Measurements from ENCODE around the gene RPL39. TPM values are rescaled to one million over a fixed set of nuclear protein-coding genes. Genes with fewer than 3 reads are reported as not detected.

Gene RPL39
- total and polyA plus RNA-seq, 2 of the 8 experiments (the other 6 are each of a cell fraction or from before 2014, with no cell fraction given) = 1,942 to 2,394 TPM

DNA sequence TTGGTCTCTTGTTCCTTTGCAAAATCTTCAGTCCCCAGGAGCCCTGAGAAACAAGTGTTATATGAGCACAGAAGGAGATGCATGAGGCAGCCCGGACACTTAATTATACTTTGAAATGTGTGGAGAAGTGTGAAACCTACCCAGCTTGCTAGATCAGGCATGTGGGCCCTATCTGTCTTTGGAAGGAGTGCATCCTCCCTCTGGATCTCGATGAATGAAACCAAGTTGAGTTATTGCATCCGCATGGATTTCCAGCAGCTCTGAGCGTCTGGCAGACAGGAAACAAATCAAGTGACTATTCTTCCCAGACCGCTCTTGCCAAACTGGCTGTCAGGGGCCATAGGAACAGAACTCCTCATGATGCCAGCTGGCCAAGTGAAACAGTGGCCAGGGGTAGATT is 52.7 kb downstream of the RPL39 start:
- CTCF ChIA-PET (ENCODE audit: partially characterized antibody) = interaction anchor here (0.7 to 1.1 kb wide), 4 partner anchors 9 to 46 kb away, joined by 3 to 9 read pairs (median 4); no protein-coding TSS in a partner anchor
- Histone ChIP-seq H2AFZ (ENCODE audit: low read length) (no peak overlapping the region), H3K36me3 (ENCODE audit: control insufficient read depth in 2 of 4, insufficient read depth in 4 of 4, low read length in 3 of 4) (no peaks in the 10 kb centered on the region), H3K9me3 (ENCODE audit: insufficient read depth in 2 of 2, low read depth in 1 of 2, low read length in 1 of 2) (no peaks in the 10 kb centered on the region), H3K18ac (ENCODE audit: extremely low read depth, low read length) (no peak overlapping the region), H2BK20ac (ENCODE audit: low read length) (no peak overlapping the region), H2BK5ac (ENCODE audit: low read depth, low read length) (no peak overlapping the region), H3K79me2 (ENCODE audit: control insufficient read depth in 1 of 2, insufficient read depth in 2 of 2, low read length in 2 of 2) (no peaks in the 10 kb centered on the region), H3K4me1 (replicated peaks in 1 of 4; ENCODE audit: control insufficient read depth in 3 of 4, insufficient read depth in 4 of 4, low read length in 3 of 4) (no peaks in the 10 kb centered on the region), H3K23me2 (ENCODE audit: low read depth, low read length) (no peaks in the 10 kb centered on the region), H3K23ac (ENCODE audit: insufficient read length) (no peak overlapping the region), H2BK120ac (replicated peaks; ENCODE audit: low read depth, low read length) (no peak overlapping the region), H2BK12ac (ENCODE audit: low read depth, low read length) (no peak overlapping the region), H3K27ac (ENCODE audit: low read depth, low read length) (no peak overlapping the region), H2BK15ac (ENCODE audit: low read length) (no peak overlapping the region), H3K27me3 (replicated peaks in 1 of 4; ENCODE audit: control insufficient read depth in 3 of 4, extremely low read depth in 1 of 4, insufficient read depth in 3 of 4, low read length in 3 of 4) (no peaks in the 10 kb centered on the region), H3K4me2 (ENCODE audit: insufficient read depth in 1 of 2, low read depth in 2 of 2, low read length in 2 of 2) (no peak overlapping the region), H2AK5ac (ENCODE audit: low read depth, low read length) (no peak overlapping the region), H4K20me1 (replicated peaks in 1 of 2; ENCODE audit: control insufficient read depth in 1 of 2, insufficient read depth in 2 of 2, low read length in 2 of 2) (no peaks in the 10 kb centered on the region), H3K79me1 (ENCODE audit: low read depth, low read length) (no peaks in the 10 kb centered on the region), H3K14ac (ENCODE audit: insufficient read length) (no peak overlapping the region), H3K4ac (replicated peaks; ENCODE audit: insufficient read length, low read depth, low read length) (no peak overlapping the region), H4K5ac (ENCODE audit: insufficient read length, low read depth, low read length) (no peak overlapping the region), H3K56ac (replicated peaks; ENCODE audit: insufficient read length, low read depth, low read length) (no peak overlapping the region), H3K4me3 (ENCODE audit: extremely low read depth in 1 of 4, insufficient read depth in 2 of 4, low read depth in 3 of 4, low read length in 4 of 4) (no peak overlapping the region), H4K91ac (replicated peaks; ENCODE audit: insufficient read length, low read length) (no peak overlapping the region), H3K9ac (replicated peaks in 1 of 4; ENCODE audit: extremely low read depth in 1 of 4, low read depth in 3 of 4, low read length in 3 of 4) (no peak overlapping the region), H4K8ac (ENCODE audit: extremely low read depth, insufficient read depth, low read length) (no peak overlapping the region)
- POLR2A ChIA-PET (ENCODE audit: partially characterized antibody) = interaction anchor here (0.6 kb wide), 1 partner anchor 250 kb away, joined by 3 read pairs; no protein-coding TSS in a partner anchor
- FAIRE-seq = no peak
- no peak for DNase-seq (ENCODE audit: low read depth in 1 of 2, low spot score in 2 of 2)
- WGBS, 2 experiments (ENCODE audit: extremely low coverage in 1 of 2, insufficient coverage in 1 of 2, insufficient read length in 1 of 2, insufficient replicate concordance in 2 of 2, low coverage in 1 of 2, low lambda C conversion rate in 2 of 2, missing lambda C conversion rate in 1 of 2) = 94% methylated on average over 5 of the region's 5 CpGs; no CpG with 5 or more reads in 1 of the 2 experiments
- TF ChIP-seq, protein P1, sequence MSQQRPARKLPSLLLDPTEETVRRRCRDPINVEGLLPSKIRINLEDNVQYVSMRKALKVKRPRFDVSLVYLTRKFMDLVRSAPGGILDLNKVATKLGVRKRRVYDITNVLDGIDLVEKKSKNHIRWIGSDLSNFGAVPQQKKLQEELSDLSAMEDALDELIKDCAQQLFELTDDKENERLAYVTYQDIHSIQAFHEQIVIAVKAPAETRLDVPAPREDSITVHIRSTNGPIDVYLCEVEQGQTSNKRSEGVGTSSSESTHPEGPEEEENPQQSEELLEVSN (IDR thresholded peaks at IDR 0.05) = no peak
- TF ChIP-seq NRF1 (IDR thresholded peaks at IDR 0.05; ENCODE audit: low read depth, low read length) (no peak), SP4 (IDR thresholded peaks at IDR 0.05; ENCODE audit: low read length) (no peak), RXRA (IDR thresholded peaks at IDR 0.05; ENCODE audit: insufficient read depth, low read depth, low read length) (no peak), JUND (IDR thresholded peaks at IDR 0.05; ENCODE audit: low read length) (no peak), SRF (IDR thresholded peaks at IDR 0.05; ENCODE audit: low read depth, low read length) (no peak), EP300 (IDR thresholded peaks at IDR 0.05; ENCODE audit: borderline replicate concordance in 1 of 2, low read depth in 2 of 2, low read length in 2 of 2) (no peak), KDM5A (IDR thresholded peaks at IDR 0.05; ENCODE audit: low read length) (no peak), SP2 (IDR thresholded peaks at IDR 0.05; ENCODE audit: low read length) (no peak), KDM4A (IDR thresholded peaks at IDR 0.05; ENCODE audit: low read depth, low read length, severe bottlenecking) (no peak), RNF2 (IDR thresholded peaks at IDR 0.05; ENCODE audit: borderline replicate concordance, low read depth, low read length, missing control alignments, poor library complexity, severe bottlenecking) (no peak), CEBPB (IDR thresholded peaks at IDR 0.05; ENCODE audit: low read depth, low read length) (no peak), TBP (IDR thresholded peaks at IDR 0.05; ENCODE audit: low read depth, low read length) (no peak), CREB1 (IDR thresholded peaks at IDR 0.05) (no peak), SP1 (IDR thresholded peaks at IDR 0.05; ENCODE audit: low read depth, low read length) (no peak)
